SKM-1 (cell line): ENCODE data around the gene SMYD2.

Experiments
- DNase-seq: peaks from one replicate; lab custom pipeline; 2025; ENCODE audit not compliant: unreplicated experiment; lab: John Stamatoyannopoulos, UW

The SMYD2 gene, protein sequence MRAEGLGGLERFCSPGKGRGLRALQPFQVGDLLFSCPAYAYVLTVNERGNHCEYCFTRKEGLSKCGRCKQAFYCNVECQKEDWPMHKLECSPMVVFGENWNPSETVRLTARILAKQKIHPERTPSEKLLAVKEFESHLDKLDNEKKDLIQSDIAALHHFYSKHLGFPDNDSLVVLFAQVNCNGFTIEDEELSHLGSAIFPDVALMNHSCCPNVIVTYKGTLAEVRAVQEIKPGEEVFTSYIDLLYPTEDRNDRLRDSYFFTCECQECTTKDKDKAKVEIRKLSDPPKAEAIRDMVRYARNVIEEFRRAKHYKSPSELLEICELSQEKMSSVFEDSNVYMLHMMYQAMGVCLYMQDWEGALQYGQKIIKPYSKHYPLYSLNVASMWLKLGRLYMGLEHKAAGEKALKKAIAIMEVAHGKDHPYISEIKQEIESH

DNA sequence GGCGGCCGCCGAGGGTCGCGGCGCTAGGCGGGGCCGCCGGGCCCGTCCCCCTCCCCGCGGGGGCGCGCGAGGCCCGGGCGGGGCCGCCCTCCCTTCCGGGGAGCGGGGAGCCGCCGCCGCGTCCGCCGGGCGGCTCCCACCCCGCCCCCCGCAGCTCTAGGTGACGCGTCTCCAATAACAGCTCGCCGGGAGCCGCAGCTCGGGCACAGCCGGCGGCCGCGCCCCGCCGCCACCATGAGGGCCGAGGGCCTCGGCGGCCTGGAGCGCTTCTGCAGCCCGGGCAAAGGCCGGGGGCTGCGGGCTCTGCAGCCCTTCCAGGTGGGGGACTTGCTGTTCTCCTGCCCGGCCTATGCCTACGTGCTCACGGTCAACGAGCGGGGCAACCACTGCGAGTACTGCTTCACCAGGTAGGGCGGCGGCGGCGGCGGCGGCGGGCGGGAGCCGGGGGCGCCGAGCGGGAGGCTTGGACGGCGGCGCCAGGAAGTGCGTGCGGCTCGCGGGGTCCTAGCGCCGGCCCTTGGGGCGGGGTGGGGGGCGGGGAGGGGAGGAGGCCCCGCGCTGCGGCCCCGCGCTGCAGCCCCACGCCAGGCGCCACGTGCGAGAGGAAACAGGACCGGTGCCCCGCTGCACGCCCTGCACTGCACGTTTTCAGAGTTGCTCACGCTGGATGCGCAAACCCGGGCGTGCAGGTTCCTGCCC, at the start of gene SMYD2:
SMYD2 (plus strand) TSS at position 139 of the 699 bp plus-strand sequence; CDS start at position 235, 96 bp downstream.
- DNase-seq = peak; percentile 58

DNA sequence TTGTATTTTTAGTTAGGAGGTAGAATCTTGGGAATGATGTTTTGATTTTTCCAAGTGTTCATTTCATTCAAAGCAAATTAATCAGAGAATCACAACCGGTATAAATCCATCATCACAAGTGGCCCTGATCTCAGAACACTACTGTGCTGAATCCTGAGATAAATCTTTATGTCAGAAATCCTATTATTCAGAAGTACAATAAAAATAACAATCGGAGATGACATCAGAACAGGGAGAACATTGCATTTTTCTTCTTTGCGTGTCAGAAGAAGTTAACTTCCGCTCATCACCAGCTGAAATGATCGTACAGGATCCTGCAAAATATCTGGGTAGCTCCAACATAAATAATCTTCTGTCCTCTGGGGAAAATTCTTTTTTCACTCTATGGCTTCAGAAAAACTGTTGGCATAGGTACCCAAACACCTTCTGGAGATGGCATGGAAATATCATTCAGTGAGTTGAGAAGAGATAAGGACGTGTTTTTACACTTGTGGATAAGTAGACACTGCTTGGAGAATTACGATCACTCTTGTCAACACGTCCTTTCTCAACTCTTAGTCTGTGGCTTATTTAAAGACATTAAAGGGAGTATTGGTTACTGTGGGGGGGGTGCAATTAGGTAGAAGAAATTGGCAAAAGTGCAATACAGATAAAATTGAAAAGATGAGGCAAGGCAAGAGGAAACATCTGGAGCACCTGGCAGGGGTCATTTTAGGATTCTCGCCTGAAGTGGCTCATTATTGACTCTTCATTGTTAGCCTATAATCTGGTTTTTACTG, 46.9 kb upstream of the SMYD2 start:
- DNase-seq = no peak

GRCh38 chr1:214234635-214235025, 46.3 kb upstream of the SMYD2 start:
- DNase-seq = no peak

DNA sequence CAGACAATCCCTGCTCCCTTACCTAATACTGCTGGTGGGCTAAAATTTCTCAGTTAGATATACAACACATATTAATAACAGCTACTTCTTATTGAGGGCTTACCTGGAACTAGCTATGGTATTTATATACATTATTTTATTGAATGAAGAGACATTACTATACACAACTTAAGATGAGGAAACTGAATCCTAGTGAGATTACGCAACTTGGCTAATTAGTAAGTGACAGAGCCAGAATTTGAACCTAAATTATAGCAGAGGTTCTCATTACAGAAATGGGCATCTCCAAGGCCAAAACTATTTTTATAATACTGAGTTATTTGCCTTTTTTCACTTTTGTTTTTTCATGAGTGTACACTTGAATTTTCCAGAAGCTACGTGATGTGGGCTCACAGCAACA, 44.5 kb upstream of the SMYD2 start:
- DNase-seq = peak; percentile 38

DNA sequence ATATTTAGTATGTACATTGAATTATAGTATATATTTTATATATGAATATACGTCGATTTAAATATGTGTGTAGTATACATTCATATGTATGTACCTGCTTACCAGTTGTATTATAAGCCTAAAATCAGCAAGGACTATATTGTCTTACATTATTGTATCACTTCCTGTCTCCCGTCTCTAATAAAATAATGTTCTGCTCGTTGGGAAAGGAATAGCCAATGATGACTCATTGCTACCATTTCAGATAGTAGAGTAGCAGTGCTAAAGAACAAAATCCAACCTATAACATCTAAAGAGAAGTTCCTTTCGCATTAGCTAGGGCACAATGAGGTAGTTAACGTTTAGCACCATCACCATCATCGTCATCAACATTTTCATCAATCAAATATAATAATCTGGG, 39.9 kb upstream of the SMYD2 start:
- no peak for DNase-seq

GRCh38 chr1:214244252-214244651, 36.7 kb upstream of the SMYD2 start:
- no peak for DNase-seq

DNA sequence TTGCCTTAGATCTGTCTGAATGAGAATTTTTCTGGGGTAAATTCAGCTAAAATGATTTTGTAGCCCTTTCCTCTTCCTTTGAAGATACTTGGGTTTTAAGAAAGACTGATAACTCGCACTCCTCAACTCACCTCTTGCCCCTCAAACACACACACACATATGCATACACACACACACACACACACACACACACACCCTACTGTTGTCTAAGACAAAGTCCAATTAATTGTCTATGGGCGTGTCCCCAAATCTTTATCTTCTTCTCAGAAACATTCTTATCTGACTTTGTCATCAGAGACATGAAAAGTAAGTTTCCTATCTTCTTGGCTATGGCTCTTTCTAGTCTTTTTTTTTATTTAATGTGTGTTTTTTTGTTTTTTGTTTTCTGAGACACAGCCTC, 36.1 kb upstream of the SMYD2 start:
- no peak for DNase-seq

- DNase-seq = no peak
Measured at GRCh38 chr1:214247501-214248041, 33.4 kb upstream of the SMYD2 start.

GRCh38 chr1:214248311-214249085, 32.5 kb upstream of the SMYD2 start:
- DNase-seq = no peak

- DNase-seq = no peak
Measured at GRCh38 chr1:214249651-214250050, 31.3 kb upstream of the SMYD2 start.

DNA sequence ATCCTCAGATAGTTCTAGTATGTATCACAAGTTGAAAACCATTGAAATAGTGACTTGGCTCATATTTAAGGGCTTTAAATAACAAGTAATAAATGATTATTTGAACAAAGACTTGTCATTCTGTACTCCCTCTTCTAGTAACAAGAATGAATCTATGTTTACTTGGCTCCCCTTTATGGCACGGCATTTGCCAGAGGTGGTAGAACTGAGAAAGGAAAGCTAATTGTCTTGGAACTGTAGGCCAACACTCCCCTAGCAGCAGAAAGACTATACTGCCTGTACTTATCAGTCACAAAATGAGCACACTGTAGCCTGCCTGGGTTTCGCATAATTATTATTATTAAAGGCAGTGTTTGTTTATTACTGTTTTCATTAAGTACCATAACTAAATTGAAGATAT, 29.6 kb upstream of the SMYD2 start:
- DNase-seq = no peak

GRCh38 chr1:214255509-214255908, 25.4 kb upstream of the SMYD2 start:
- no peak for DNase-seq

DNA sequence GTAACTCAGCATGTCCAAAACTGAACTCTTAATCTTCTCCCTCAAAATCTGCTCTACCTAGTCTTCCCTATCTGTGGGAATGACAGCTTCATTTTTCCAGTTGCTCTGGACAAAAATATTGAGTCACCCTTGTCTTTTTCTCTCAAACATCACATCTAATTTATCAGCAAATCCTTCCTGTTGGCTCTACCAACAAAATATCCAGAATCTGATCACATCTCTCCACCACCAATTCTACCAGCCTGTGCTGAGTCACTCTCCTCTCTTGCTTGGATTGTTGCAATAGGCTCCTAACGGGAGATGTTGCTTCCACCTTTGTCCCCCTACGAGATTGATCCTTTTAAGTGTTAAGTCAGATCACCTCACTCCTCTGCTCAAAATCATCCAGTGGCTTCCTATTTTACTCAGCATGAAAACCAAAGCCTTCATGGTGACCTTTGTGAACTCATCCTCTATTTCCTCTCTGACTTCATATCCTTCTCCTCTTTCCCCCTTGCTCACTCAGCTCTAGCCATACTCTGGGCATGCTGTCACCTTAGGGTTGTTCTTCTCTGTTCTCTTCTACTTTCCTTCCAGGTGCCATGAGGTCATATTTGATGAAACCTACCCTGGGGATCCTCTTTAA, 21.5 kb upstream of the SMYD2 start:
- DNase-seq = peak; percentile 65

DNA sequence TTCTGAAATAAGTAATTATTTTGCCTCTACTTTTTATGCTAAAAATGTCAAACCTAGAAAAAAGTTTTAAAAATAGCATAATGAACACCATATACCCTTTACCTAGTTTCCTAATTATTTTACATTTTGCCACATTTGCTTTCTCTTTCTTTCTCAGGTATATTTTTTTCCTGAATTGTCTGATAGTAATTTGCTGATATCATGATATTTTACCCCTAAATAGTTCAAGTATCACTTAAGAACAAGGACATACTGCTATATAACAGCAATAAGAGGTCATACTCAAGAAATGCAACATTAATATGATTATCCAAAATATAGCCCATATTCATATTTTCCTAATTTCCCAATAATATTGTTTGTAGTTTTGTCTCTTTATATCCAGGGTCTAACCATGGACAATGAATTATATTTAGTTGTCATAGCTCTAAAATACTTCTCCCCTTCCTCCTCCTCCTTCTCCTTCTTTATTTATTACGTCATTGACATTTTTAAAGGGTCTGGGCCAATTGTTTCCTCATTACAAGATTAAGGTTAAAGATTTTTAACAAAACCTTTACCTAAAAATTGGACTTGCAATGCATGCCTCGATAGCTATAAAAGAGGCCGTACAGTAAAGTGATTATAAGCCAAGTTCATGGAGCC, 20.3 kb upstream of the SMYD2 start:
- no peak for DNase-seq

DNA sequence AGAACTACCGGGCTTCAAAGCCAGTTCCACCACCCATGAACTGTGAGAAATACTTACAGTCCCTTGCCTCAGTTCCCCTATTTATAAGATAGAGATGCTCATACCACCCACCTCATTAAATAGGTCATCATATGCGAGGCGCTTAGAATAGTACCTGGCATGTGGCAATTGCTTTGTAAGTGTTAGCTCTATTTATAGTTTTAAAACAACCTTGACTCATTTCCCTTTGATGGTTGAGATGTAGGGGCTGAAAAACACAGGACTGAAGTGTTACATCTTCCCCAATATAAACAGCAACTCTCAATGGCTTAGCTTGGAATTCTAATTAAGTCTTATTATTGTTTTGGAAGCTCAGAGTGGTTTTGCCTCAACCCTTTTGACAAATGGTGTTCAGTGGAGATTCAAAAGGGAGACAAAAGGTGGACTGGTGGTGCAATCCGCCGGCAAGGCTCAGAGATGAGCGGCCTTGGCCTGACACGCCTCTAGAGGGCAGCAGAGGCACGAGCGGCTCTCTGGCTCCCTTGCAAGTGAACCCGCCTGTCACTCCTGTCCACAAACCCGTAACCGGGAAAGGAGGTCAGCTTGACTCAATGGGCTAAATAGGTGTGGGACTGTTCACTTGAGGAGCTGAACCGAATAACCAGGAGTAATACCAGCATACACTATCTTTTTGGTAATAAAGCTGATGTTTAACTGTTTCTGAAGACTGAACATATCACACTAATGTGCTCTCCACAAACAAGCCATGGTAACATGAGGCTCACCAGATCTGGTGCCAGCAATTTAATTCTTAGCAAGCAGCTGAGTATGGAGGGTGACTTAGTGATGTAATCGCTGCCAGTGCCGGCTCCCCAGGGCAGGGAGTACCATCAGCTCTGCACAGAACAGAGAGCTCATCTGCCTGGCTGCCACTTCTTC, 19.5 kb upstream of the SMYD2 start:
- peak; percentile 79 for DNase-seq

- DNase-seq = no peak
Measured at GRCh38 chr1:214264196-214264595, 16.8 kb upstream of the SMYD2 start.

DNA sequence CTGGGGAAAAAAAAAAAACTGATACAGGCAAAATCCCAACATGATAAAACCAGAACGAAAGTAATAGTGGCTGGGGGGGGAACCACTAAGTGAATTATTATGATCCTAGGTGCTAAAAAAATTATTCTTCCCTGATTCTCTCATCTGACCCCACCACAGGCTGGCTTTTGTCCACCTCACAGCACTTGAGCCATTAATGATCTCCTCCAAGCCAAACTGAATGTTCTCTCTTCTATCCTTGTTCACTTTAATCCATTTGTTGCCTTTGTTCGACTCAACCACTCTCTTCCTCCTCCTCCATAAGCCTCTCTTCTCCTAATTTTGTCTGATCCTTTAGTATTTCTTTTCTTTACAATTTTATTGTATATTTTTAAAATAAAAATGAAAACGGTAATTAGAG, 16.0 kb upstream of the SMYD2 start:
- no peak for DNase-seq

GRCh38 chr1:214270097-214270650, 10.8 kb upstream of the SMYD2 start:
- DNase-seq = no peak
